Thyroid gland (tissue), 4 donors: ENCODE measurements around the gene USP32. TPM values are rescaled to one million over a fixed set of nuclear protein-coding genes. Genes with fewer than 3 reads are reported as not detected.

Source experiments
- DNase-seq, 2 donors: peaks; one replicate each; pipeline ENCODE4 v3.0.0-alpha.2; 2019
- H3K27ac ChIP-seq, 3 donors: fragments of 200-600 bp; sonication (generic); 1 replicate in 2 of 3; 2 replicates in 1 of 3; pipeline ENCODE4 v1.5.1; 2016 to 2019; ENCODE audit warnings: mild to moderate bottlenecking in 1 of 3, moderate library complexity in 1 of 3
- H3K27me3 ChIP-seq: fragments of 200-600 bp; sonication (generic); one replicate; pipeline ENCODE4 v1.5.1; 2019
- H3K36me3 ChIP-seq, 2 donors: fragments of 200-600 bp; sonication (generic); one replicate each; pipeline ENCODE4 v1.5.1; 2016 to 2019
- H3K4me1 ChIP-seq, 2 donors: fragments of 200-600 bp; sonication (generic); one replicate each; pipeline ENCODE4 v1.5.1; 2017 to 2019
- H3K4me3 ChIP-seq, 3 donors: fragments of 200-600 bp; sonication (generic); replicated peaks in 1 of 3; 1 replicate in 2 of 3; 2 replicates in 1 of 3; pipeline ENCODE4 v1.5.1; 2016; ENCODE audit warnings: mild to moderate bottlenecking in 1 of 3
- H3K9me3 ChIP-seq: fragments of 200-600 bp; sonication (generic); one replicate; pipeline ENCODE4 v1.5.1; 2017
- CTCF ChIP-seq, 6 experiments: fragments of 200-600 bp in 3 of 6; fragments of 450-650 bp in 3 of 6; sonication (generic) in 3 of 6; IDR thresholded peaks; one replicate each; pipeline ENCODE4 v1.5.1; 2016 to 2019; ENCODE audit warnings: antibody characterized with exemption in 6 of 6, mild to moderate bottlenecking in 2 of 6, inconsistent platforms in 1 of 6, moderate library complexity in 1 of 6
- POLR2A ChIP-seq, 2 donors: fragments of 450-650 bp; IDR thresholded peaks; one replicate each; pipeline ENCODE4 v1.6.1; 2017; ENCODE audit warnings: antibody characterized with exemption in 2 of 2, mild to moderate bottlenecking in 2 of 2, moderate library complexity in 1 of 2
- WGBS, 2 donors: methylation state at CpG; one replicate each; pipeline ENCODE4 v1.1.5; 2017; 5-methylcytosine and 5-hydroxymethylcytosine counted together
- intact Hi-C: fragments of 100-400 bp; cut with DNase I; formaldehyde crosslinking; loops from one replicate; pipeline ENCODE4 v1.15.1; 2023
- total RNA-seq, 4 donors: library from RNA; depleted of rRNA; stranded (reverse); fragments of >200 nt; gene quantifications; one replicate each; pipeline ENCODE4 v1.2.3, GENCODE V29; 2016

Gene USP32
- total RNA-seq, 4 donors from 2014 or later: 49.9 to 76.5 (median 65.0) TPM

- Histone ChIP-seq H3K9me3 (no peaks in the 10 kb centered on the region), H3K4me1 (peaks cover 3 to 19% of the 10 kb centered on the region in 2 donors), H3K27ac (no peak overlapping the region), H3K4me3 (no peak overlapping the region), H3K27me3 (peaks cover 23% of the 10 kb centered on the region), H3K36me3 (no peaks in the 10 kb centered on the region)
- intact Hi-C loops: no loop called here
- no peak for DNase-seq
- TF ChIP-seq CTCF (IDR thresholded peaks at IDR 0.05) (no peak), POLR2A (IDR thresholded peaks at IDR 0.05) (no peak)
- 71 to 82% methylated on average over 8 of the region's 8 CpGs for WGBS, 2 donors
These were observed 244.2 kb downstream of the USP32 start for GRCh38 chr17:60147553-60148223.

- TF ChIP-seq POLR2A (IDR thresholded peaks at IDR 0.05) (no peak), CTCF (IDR thresholded peaks at IDR 0.05) (no peak)
- DNase-seq: no peak
- no peaks in the 10 kb centered on the region for H3K36me3 ChIP-seq
- WGBS, 2 donors: 41 to 53% methylated on average over 2 of the region's 2 CpGs
- no peaks in the 10 kb centered on the region for H3K9me3 ChIP-seq
- peaks cover 3 to 31% of the 10 kb centered on the region in 2 donors for H3K4me1 ChIP-seq
- H3K27me3 ChIP-seq: peaks cover 23% of the 10 kb centered on the region
- H3K4me3 ChIP-seq: no peak overlapping the region
- H3K27ac ChIP-seq: no peak overlapping the region
- intact Hi-C loops: no loop called here
These were observed 245.7 kb downstream of the USP32 start for GRCh38 chr17:60146206-60146605.

DNA sequence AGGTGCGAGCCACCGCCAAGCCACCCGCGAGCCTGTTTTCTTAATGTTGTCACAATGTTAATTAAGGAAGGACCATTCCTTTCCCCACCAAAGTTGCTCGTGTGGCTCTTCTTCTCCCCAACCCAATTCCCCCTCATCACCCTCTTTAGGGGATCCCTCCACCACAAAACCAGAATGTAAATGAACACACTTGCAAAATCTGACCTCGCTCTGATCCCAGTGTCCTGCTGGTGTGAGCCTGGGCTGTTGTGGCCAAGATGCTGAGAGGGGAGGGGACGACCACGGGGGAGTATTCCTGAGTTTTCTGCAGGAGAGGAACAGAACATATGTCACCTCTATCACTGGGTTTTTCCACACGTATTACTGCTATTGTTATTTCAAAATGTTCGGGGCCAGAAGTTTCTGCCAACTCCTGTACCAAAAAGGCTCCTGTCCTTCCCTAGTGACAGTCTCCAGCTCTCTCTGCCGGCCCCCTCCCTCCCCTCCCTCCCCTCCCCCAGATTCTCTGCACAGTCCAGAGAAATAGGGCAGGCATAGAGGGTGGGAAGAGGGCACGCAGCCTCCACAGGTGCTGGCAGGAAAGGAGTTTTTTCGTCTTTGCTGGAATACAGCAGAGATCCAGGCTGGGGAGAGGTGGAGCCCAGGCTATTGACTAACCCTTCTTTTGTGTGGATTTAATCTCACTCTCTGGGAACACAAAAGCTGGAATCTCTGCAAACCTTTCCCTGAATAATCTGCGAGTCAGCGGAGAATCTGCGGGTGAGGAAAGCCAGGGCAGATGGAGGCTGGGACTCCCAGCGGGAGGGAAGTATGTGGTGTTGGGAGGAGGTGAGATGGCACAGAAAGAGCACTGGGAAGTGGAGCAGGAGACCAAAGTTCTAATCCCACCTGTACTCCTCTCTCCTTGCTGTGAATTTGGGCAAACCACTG is 246.7 kb downstream of the USP32 start:
- H3K4me3 ChIP-seq: no peak overlapping the region
- TF ChIP-seq CTCF (IDR thresholded peaks at IDR 0.05): no peak
- TF ChIP-seq POLR2A (IDR thresholded peaks at IDR 0.05): no peak
- no peaks in the 10 kb centered on the region for H3K36me3 ChIP-seq
- 20 to 29% methylated on average over 17 of the region's 17 CpGs for WGBS, 2 donors
- DNase-seq: no peak
- peaks cover 22% of the 10 kb centered on the region for H3K27me3 ChIP-seq
- peaks cover 3 to 30% of the 10 kb centered on the region in 2 donors for H3K4me1 ChIP-seq
- H3K9me3 ChIP-seq: no peaks in the 10 kb centered on the region
- intact Hi-C loops: no loop called here
- no peak overlapping the region for H3K27ac ChIP-seq

- H3K4me3 ChIP-seq: no peak overlapping the region
- peak; percentile 78 to 82 for DNase-seq
- intact Hi-C loops: no loop called here
- peaks cover 3 to 34% of the 10 kb centered on the region in 2 donors for H3K4me1 ChIP-seq
- H3K9me3 ChIP-seq: no peaks in the 10 kb centered on the region
- no peaks in the 10 kb centered on the region for H3K36me3 ChIP-seq
- no peak for TF ChIP-seq POLR2A (IDR thresholded peaks at IDR 0.05)
- peak; percentile 29 to 77 (median 54) for TF ChIP-seq CTCF (IDR thresholded peaks at IDR 0.05)
- H3K27me3 ChIP-seq: peaks cover 16% of the 10 kb centered on the region
- H3K27ac ChIP-seq: no peak overlapping the region
- WGBS, 2 donors: 6 to 8% methylated on average over 10 of the region's 10 CpGs
These were observed 248.9 kb downstream of the USP32 start for GRCh38 chr17:60142872-60143499.
